ENCODE results near the gene CIAO3. TPM values are rescaled to one million over a fixed set of nuclear protein-coding genes. Genes with fewer than 3 reads are reported as not detected.
"Not testable (repeated sequence)": the region's sequence is repeated elsewhere in the genome, so short reads cannot be mapped to it uniquely, and the experiment has no call there.

CIAO3 gene
- total RNA-seq, 1 experiment from 2014 or later = 21.9 TPM

- no peak overlapping the region for H4K8ac ChIP-seq (replicated peaks; ENCODE audit: insufficient read length, low read depth, low read length)
- H3K23ac ChIP-seq (ENCODE audit: insufficient read length, low read depth, low read length) = no peak overlapping the region
- TF ChIP-seq, protein P1, sequence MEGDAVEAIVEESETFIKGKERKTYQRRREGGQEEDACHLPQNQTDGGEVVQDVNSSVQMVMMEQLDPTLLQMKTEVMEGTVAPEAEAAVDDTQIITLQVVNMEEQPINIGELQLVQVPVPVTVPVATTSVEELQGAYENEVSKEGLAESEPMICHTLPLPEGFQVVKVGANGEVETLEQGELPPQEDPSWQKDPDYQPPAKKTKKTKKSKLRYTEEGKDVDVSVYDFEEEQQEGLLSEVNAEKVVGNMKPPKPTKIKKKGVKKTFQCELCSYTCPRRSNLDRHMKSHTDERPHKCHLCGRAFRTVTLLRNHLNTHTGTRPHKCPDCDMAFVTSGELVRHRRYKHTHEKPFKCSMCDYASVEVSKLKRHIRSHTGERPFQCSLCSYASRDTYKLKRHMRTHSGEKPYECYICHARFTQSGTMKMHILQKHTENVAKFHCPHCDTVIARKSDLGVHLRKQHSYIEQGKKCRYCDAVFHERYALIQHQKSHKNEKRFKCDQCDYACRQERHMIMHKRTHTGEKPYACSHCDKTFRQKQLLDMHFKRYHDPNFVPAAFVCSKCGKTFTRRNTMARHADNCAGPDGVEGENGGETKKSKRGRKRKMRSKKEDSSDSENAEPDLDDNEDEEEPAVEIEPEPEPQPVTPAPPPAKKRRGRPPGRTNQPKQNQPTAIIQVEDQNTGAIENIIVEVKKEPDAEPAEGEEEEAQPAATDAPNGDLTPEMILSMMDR (conservative IDR thresholded peaks at IDR 0.05) = no peak
- Mint-ChIP-seq H3K27ac (no peak overlapping the region), H3K9me3 (no peaks in the 10 kb centered on the region; a peak in 1 of 5 replicates), H3K4me3 (peak overlapping the region in 1 of 2 experiments; percentile 30; a peak in 2 of 5 replicates), H3K36me3 (ENCODE audit: insufficient read depth in 1 of 3, low read depth in 3 of 3) (peaks cover 0 to 3% (median 2%) of the 10 kb centered on the region in 3 experiments; a peak in 2 of 7 replicates), H3K4me1 (peaks cover 0 to 16% of the 10 kb centered on the region in 2 experiments; a peak in 3 of 4 replicates), H3K27me3 (ENCODE audit: low read depth) (peaks cover 63% of the 10 kb centered on the region)
- H2AFZ ChIP-seq (ENCODE audit: low read length) = no peak overlapping the region
- no peak overlapping the region for H3K4ac ChIP-seq (ENCODE audit: low read depth, low read length)
- no peak overlapping the region for H4K91ac ChIP-seq (ENCODE audit: insufficient read length, low read depth, low read length)
- no peak overlapping the region for H3K4me2 ChIP-seq (ENCODE audit: insufficient read depth, insufficient read length, low read length)
- H3K4me1 ChIP-seq (ENCODE audit: insufficient read depth, low read length) = no peaks in the 10 kb centered on the region
- no peak overlapping the region for H3K27ac ChIP-seq (ENCODE audit: insufficient read length, low read depth, low read length)
- H3T11ph ChIP-seq (ENCODE audit: low read length) = no peak overlapping the region
- H3K9ac ChIP-seq (ENCODE audit: extremely low read depth, insufficient read length, low read length) = no peak overlapping the region
- no peak overlapping the region for H2BK120ac ChIP-seq (ENCODE audit: low read depth, low read length, poor library complexity, severe bottlenecking)
- no peak overlapping the region for H4K5ac ChIP-seq (ENCODE audit: insufficient read length, low read depth, low read length)
- H2BK15ac ChIP-seq (ENCODE audit: low read depth, low read length) = no peak overlapping the region
- H2BK12ac ChIP-seq (ENCODE audit: insufficient read length, low read depth, low read length) = no peak overlapping the region
- no peak overlapping the region for H3K56ac ChIP-seq (ENCODE audit: insufficient read length, low read depth, low read length)
- H3K23me2 ChIP-seq (ENCODE audit: insufficient read length, low read depth, low read length, poor library complexity, severe bottlenecking) = peaks cover 27% of the 10 kb centered on the region
- peaks cover 11% of the 10 kb centered on the region; the same call in 1 of the 2 replicates for H3K27me3 ChIP-seq (ENCODE audit: insufficient read depth, low read length)
- no peaks in the 10 kb centered on the region for H3K9me3 ChIP-seq (ENCODE audit: control insufficient read depth, low read depth, low read length)
- no peaks in the 10 kb centered on the region for H4K20me1 ChIP-seq (ENCODE audit: control insufficient read depth, insufficient read depth, insufficient read length)
- WGBS (ENCODE audit: extremely low coverage, insufficient read length, low lambda C conversion rate) = no CpG with 5 or more reads among the region's 10 CpGs
- H3K79me2 ChIP-seq (ENCODE audit: insufficient read depth, low read length) = no peaks in the 10 kb centered on the region
- H3K79me1 ChIP-seq (ENCODE audit: insufficient read depth, low read depth, low read length, poor library complexity, severe bottlenecking) = no peaks in the 10 kb centered on the region
- H2BK5ac ChIP-seq (ENCODE audit: insufficient read length, low read length) = no peak overlapping the region
- no peak for DNase-seq
- H2BK20ac ChIP-seq (ENCODE audit: low read depth, low read length, poor library complexity, severe bottlenecking) = no peak overlapping the region
- no peak overlapping the region for H3K14ac ChIP-seq (ENCODE audit: insufficient read depth, low read length)
- H2AK5ac ChIP-seq (ENCODE audit: insufficient read length, low read length) = no peak overlapping the region
- no peak overlapping the region for H3K18ac ChIP-seq (ENCODE audit: insufficient read length, low read depth, low read length)
Observed at GRCh38 chr16:692356-693108, 48.3 kb downstream of the CIAO3 start.

DNA sequence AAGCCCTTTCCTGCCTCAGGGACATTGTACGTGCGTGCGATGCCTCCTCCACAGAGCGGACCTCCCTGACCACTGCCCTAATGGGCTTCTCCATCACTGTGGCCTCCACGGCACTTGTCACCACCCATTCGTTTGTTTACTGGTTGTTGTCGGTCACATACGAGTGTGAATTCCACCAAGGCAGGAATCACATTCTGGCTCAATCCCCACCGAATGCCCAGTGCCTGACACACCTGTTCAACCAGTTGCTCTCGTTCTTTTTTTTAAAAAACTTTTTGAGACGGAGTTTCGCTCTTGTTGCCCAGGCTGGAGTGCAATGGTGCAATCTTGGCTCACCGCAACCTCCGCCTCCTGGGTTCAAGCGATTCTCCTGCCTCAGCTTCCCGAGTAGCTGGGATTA is 49.6 kb downstream of the CIAO3 start:
- H3K9ac ChIP-seq (ENCODE audit: extremely low read depth, insufficient read length, low read length); H3K4me2 ChIP-seq (ENCODE audit: insufficient read depth, insufficient read length, low read length); H2BK120ac ChIP-seq (ENCODE audit: low read depth, low read length, poor library complexity, severe bottlenecking); H3K79me1 ChIP-seq (ENCODE audit: insufficient read depth, low read depth, low read length, poor library complexity, severe bottlenecking); H3K27ac Mint-ChIP-seq; H3K18ac ChIP-seq (ENCODE audit: insufficient read length, low read depth, low read length); H3K14ac ChIP-seq (ENCODE audit: insufficient read depth, low read length); H3K56ac ChIP-seq (ENCODE audit: insufficient read length, low read depth, low read length); H3K4ac ChIP-seq (ENCODE audit: low read depth, low read length); H3T11ph ChIP-seq (ENCODE audit: low read length); H4K20me1 ChIP-seq (ENCODE audit: control insufficient read depth, insufficient read depth, insufficient read length); H2AFZ ChIP-seq (ENCODE audit: low read length); DNase-seq; H3K27ac ChIP-seq (ENCODE audit: insufficient read length, low read depth, low read length); H4K91ac ChIP-seq (ENCODE audit: insufficient read length, low read depth, low read length); H2BK12ac ChIP-seq (ENCODE audit: insufficient read length, low read depth, low read length); H4K8ac ChIP-seq (replicated peaks; ENCODE audit: insufficient read length, low read depth, low read length); H2BK20ac ChIP-seq (ENCODE audit: low read depth, low read length, poor library complexity, severe bottlenecking); H2AK5ac ChIP-seq (ENCODE audit: insufficient read length, low read length); H3K4me1 ChIP-seq (ENCODE audit: insufficient read depth, low read length); H3K9me3 ChIP-seq (ENCODE audit: control insufficient read depth, low read depth, low read length); H2BK5ac ChIP-seq (ENCODE audit: insufficient read length, low read length); H3K23ac ChIP-seq (ENCODE audit: insufficient read length, low read depth, low read length); H3K79me2 ChIP-seq (ENCODE audit: insufficient read depth, low read length); H2BK15ac ChIP-seq (ENCODE audit: low read depth, low read length); H3K9me3 Mint-ChIP-seq; H4K5ac ChIP-seq (ENCODE audit: insufficient read length, low read depth, low read length): not testable (repeated sequence)
- Histone ChIP-seq H3K23me2 (ENCODE audit: insufficient read length, low read depth, low read length, poor library complexity, severe bottlenecking) (peaks cover 27% of the 10 kb centered on the region), H3K27me3 (ENCODE audit: insufficient read depth, low read length) (peaks cover 11% of the 10 kb centered on the region; the same call in 1 of the 2 replicates)
- peaks cover 0 to 14% of the 10 kb centered on the region in 2 experiments; a peak in 3 of 4 replicates for H3K4me1 Mint-ChIP-seq
- peaks cover 52% of the 10 kb centered on the region for H3K27me3 Mint-ChIP-seq (ENCODE audit: low read depth)
- peak overlapping the region; percentile 85 to 90 for H3K4me3 Mint-ChIP-seq
- H3K36me3 Mint-ChIP-seq (ENCODE audit: insufficient read depth in 1 of 3, low read depth in 3 of 3) = peaks cover 2 to 13% (median 11%) of the 10 kb centered on the region in 3 experiments; a peak in 5 of 7 replicates
- WGBS (ENCODE audit: extremely low coverage, insufficient read length, low lambda C conversion rate) = no CpG with 5 or more reads among the region's 16 CpGs

All from H9 (cell line).